Measurements from ENCODE around the gene RIN3.

GRCh38 chr14:92471919-92472318 lies 41.7 kb upstream of the RIN3 start:
- TF ChIP-seq CTCF (IDR thresholded peaks at IDR 0.05) (no peak), POLR2A (IDR thresholded peaks at IDR 0.05) (no peak)

All from gastroesophageal sphincter (tissue), 3 donors.